CD4-positive, alpha-beta T cell treated with Interleukin-15 for 4 hours (primary cell): ENCODE results near the gene SAMD13.

ENCODE experiments used
- DNase-seq: peaks from one replicate; pipeline ENCODE4 v3.0.0-alpha.2; 2020; ENCODE audit warnings: low spot score

SAMD13 gene, protein sequence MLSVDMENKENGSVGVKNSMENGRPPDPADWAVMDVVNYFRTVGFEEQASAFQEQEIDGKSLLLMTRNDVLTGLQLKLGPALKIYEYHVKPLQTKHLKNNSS

GRCh38 chr1:84301004-84301784, at the start of gene SAMD13:
Gene SAMD13 (plus strand): TSS chr1:84301708. CDS start chr1:84303235, 1,527 bp downstream.
- DNase-seq, result peak; percentile 37

DNA sequence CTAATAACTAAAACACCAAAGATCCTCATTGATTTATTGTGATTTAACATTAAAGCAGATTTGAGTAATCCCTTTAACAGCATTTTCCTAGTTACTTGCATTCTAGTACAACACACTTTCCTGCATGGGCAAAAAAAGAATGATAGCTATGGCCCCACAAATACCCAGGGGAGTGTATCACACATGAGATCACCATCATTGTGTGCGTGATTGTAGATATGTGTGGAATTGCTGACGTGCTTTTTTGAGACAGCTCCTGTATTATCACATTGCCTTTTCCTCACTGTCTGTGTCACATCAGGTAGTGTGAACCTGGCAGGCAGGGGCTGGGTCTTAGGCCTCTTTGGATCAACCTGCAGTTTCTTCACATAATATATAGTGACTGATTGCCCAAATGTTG, 48.5 kb upstream of the SAMD13 start:
- DNase-seq, result no peak

- no peak for DNase-seq
Observed at GRCh38 chr1:84253891-84254290, 47.6 kb upstream of the SAMD13 start.

DNA sequence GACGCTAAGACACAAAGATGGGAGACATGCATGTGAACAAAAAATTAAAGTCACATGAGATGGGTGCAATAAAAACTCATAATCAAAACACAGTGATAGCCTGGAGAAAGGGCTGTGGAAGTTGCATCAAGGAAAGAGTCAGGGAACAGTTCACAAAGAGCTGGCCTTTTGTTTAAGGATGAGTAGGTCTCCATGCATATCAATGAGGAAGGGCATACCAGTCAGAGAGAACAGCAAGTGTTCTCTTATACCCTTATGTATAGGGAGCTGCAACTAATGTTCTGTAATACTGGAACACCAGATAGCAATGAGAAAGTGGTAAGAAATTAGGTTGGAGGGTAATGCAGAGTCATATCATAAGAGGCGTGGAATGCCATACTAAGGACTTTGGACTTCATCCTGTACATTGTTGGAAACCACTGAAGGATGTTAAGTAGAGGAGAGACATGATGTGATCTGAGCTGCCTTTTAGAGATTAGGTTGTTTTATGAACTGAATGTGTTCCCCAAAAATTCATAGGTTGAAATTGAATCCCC, 46.7 kb upstream of the SAMD13 start:
- DNase-seq, result no peak

DNA sequence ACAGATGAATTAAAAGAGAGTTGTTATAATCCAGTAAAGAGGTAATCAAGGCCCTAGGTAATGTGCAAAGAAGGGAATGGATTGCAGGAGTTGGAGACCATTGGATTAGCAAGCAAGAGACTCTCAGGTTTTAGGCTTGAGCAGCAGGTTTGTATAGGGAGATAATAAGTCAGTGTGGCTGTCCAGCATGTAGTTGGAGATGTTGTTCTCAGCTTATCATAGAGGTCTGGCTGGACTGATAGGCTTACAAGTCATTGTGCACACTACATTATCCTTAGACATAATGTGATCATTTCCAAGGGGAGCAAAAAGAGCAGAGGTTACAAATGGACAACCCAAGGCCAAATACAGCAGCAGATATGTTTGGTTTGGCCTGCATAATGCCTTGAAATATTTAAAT, 45.9 kb upstream of the SAMD13 start:
- no peak for DNase-seq

- DNase-seq, result no peak
Observed at GRCh38 chr1:84257617-84258016, 43.9 kb upstream of the SAMD13 start.

DNA sequence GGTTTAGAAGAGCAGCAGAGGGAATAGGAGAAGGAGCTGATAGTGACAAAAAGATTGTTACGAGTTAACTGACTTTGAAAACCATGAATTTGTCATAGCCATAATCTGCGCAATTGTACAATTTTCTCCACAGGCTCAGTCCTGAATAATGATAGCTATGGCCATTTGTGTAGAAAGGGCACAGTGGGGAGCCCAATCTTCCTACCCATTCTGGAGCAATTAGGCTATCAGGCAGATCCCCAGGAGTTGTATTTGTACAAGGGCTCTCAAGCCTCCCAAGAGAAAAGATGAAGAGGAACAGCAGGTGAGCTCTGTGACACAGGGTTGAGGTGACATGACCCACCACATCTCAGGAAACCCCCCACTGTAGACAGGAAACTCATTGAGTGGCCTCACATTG, 42.1 kb upstream of the SAMD13 start:
- no peak for DNase-seq

GRCh38 chr1:84259989-84260388, 41.5 kb upstream of the SAMD13 start:
- no peak for DNase-seq

GRCh38 chr1:84260852-84261518, 40.5 kb upstream of the SAMD13 start:
- DNase-seq, result no peak

DNA sequence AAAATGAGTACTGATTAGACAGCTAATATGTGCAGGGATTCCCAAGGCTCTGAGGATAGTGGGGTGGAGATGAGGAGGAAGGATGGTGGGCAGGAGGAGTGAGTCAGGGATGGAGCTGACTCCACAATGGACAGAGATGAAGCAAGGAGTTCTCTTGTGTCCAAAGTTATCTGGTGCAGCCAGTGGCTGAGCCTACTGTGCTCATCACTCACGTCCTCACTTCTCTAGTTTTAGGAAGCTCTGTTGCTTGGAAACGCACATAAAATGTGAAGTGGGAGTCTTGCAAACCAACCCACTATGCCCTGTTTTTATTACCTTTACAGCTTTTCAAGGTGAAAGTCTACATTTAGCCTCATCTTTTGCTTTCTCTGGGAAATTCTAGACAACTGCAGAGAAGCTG, 36.5 kb upstream of the SAMD13 start:
- no peak for DNase-seq

- DNase-seq, result no peak
Observed at GRCh38 chr1:84265867-84266266, 35.6 kb upstream of the SAMD13 start.

DNA sequence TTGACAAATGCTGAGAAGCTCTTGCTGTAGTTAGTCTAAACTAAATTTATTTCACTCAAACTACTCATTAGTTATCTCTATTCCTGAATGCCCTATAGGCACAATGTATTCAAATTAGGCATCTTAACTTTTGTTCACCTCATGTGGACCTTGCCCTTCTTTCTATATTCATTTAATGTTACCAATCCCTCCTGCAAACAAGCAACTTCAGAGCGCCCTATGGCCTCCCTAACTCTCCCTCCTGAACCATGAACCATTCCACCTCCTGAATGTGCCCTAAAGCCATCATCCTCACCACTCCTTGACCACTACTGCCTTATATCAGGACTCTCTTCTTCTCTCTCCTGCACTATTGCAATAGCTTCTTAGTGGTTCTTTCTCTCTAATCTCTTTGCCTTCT, 34.8 kb upstream of the SAMD13 start:
- DNase-seq, result no peak

DNA sequence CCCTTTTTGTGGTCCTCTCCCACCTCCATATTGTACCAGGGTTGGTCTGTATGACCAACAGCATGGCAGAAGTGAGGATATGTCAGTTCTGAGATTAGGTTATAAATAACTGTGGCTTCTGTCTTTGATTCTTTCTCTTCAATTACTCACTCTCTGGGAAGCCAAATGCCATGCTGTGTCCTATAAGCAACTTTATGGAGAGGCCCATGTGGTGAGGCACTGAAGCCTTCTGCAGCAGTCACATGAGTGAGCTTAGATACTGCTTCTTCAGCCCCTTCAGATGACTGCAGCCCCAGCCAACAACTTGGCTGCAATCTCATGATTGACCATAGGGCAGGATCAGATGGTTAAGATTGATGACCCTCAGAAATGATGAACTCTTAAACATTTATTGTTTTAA, 34.0 kb upstream of the SAMD13 start:
- DNase-seq, result no peak

GRCh38 chr1:84268346-84268745, 33.2 kb upstream of the SAMD13 start:
- no peak for DNase-seq

DNA sequence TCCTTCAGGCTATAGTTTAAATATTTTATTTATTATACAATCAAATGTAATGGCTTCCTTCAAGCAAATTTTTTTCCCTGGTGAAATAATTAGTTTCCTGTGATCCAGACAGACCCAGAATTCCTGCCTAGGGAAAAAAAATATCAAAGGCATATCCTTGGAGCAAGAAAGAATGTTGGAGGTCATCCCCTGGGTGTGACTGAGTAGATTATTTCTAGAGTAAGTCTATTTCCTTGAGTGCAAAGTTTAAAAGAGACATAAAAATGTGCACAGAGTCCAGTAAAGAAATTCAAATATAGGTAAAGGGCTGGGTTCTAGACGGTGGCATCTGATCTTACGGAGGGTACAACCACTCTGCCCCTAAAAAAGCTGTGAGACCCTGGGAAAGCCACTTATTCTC, 32.2 kb upstream of the SAMD13 start:
- no peak for DNase-seq

GRCh38 chr1:84271441-84272151, 29.9 kb upstream of the SAMD13 start:
- DNase-seq, result no peak

DNA sequence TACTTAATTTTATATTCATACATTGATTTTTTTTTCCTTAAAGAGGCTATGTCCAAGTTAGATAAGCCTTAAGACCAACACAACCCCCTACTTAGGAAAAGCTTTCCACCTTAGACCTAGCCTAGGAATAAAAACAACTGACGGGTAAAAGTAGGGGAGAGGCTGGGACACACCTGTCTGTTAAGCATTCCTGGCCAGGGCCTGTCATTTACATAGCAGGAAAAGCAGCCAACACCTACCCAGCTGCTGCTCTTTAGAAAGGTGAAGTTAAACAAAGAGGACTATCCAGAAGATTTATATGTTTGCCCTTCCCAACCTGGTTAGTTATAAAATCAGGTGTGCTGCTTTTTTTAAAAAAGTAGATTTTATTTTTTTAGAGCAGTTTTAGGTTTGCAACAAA, 29.1 kb upstream of the SAMD13 start:
- no peak for DNase-seq

- DNase-seq, result no peak
Observed at GRCh38 chr1:84277343-84278059, 24.0 kb upstream of the SAMD13 start.

GRCh38 chr1:84278905-84279304, 22.6 kb upstream of the SAMD13 start:
- no peak for DNase-seq

DNA sequence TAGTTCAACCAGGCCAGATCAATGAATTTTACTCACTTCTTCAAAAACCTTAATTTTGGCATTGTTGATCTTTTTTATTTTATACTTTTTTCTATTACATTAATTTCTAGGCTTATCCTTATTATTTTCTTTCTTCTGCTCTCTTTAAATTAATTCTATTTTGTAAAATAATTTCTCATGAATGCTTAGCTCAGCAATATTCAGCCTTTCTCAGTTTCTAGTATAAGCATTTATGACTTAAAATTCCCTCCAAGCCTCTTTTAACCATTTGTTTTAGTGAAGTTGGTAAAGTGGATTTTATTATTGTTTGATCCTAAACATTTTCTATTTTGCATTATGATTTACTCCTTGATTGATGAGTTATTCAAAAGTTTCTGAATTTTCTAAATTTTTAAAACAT, 20.6 kb upstream of the SAMD13 start:
- DNase-seq, result no peak

DNA sequence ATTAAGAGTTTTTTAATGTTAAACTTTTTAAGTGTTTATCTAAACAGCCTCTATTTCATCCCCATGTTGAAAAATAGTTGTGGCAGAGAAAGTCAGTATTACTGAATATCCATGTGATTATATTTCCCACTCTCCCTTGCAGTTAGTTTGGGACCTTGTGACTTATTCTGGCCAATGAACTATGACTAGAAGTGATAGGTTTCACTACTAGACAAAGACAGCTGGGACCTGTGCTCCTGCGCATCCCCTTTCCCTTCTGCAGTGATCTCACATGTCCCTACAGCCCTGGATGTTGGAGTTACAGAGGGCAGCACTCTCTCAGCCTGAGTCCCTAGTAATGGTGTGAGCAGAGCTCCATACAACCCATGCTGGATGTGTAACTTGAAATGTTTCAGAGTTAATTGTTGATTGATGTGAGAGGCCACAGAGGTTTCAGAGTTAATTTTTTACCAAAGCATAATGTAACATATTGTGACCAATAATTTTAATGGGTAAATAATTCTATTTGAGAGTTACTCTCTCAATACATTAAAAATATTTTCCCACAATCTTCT, 18.7 kb upstream of the SAMD13 start:
- no peak for DNase-seq

GRCh38 chr1:84283381-84283780, 18.1 kb upstream of the SAMD13 start:
- no peak for DNase-seq
